Measurements from ENCODE around the gene RIPOR2.
A peak's percentile ranks its signal among the peaks of the same experiment; 100 is the strongest.
"Not testable (repeated sequence)": the region's sequence is repeated elsewhere in the genome, so short reads cannot be mapped to it uniquely, and the experiment has no call there.

The RIPOR2 gene

DNA sequence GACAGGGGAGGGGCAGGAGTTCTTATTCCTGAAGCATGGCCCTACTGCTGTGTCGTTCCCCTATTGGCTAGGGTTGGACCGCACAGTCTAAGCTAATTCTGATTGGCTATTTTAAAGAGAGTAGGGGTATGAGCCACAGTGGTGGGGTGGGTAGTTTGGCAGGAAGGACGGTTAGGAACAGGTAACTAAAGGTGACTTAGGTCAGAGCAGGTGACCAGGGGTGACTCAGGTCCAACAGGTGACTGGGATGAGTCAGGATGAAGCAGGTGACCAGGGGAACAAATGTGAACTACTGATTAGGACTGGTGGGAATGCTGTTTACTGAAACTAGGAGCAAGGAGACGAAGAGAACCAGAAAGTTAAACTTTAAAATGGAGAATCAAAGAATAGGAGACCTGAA, 58.0 kb downstream of the RIPOR2 start:
- not testable (repeated sequence) for DNase-seq (ENCODE audit: low read depth in 2 of 2)

- no peak for DNase-seq (ENCODE audit: low read depth in 2 of 2)
These were observed 59.0 kb downstream of the RIPOR2 start for GRCh38 chr6:24876499-24877465.

- DNase-seq (ENCODE audit: low read depth in 2 of 2), result no peak
These were observed 60.2 kb downstream of the RIPOR2 start for GRCh38 chr6:24875534-24875901.

GRCh38 chr6:24874776-24875533, 60.8 kb downstream of the RIPOR2 start:
- no peak for DNase-seq (ENCODE audit: low read depth in 2 of 2)

DNA sequence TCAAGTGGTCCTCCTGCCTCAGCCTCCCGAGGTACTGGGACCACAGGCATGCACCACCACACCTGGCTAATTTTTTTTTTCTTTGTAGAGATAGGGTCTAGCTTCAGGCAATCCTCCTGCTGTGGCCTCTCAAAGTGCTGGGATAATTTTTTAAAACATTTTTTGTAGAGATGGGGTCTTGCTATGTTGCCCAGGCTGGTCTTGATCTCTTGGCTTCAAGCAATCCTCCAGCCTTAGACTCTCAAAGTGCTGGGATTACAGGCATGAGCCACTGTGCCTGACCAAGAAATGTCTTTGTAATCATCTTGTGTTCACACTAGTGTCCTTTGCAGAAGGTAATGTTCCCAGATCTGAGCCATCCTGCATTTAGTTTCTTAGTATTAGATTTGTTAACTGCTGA, 61.6 kb downstream of the RIPOR2 start:
- DNase-seq (ENCODE audit: low read depth in 2 of 2), result no peak

DNA sequence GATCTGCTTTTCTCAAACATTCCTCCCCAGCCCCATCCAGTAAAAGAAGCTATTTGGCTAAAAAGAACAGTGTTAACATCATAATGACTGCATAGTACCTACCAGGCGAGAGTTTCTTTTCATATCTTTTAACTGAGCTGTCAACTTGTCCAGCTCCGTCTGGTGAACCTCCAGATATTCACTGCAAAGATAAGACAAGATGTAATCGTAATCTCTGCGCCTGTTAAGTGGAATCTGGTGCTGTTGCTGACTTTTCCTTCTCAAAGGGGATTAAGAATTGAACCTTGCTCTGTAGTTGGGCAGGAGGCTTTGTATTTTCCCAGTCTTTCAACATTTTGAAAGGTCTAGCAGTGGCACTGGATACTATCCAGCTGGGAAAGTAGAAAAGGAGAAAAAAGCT, 63.0 kb downstream of the RIPOR2 start:
- no peak for DNase-seq (ENCODE audit: low read depth in 2 of 2)

- no peak for DNase-seq (ENCODE audit: low read depth in 2 of 2)
These were observed 67.0 kb downstream of the RIPOR2 start for GRCh38 chr6:24868765-24869164.

DNA sequence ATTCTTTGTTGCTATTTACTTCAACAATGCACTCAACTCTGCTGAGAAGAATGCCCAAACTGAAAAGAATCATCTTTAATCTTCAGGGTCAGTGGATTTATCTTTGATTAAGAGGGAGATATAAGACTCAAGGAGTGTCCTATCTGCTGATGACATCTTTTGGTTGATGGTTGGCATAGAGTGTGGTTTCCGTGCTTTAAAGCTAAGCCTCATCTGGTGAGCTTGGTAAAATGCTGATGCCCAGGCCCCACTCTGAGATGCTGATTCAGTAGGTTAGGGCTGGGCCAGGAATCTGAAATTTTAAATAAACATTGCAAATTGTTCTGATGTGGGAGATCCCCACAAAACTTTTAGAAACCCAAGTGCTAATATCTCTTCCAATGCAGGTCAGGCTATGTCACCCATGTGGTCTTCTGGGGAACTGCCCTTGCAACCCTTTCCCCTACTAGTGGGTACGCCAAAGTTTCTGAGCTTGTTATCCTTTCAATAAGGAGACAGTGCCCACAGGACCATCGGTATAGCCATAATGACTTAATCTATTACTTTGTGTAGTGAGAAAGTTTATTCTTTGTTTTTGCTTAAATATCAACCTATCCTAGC, 68.6 kb downstream of the RIPOR2 start:
- no peak for DNase-seq (ENCODE audit: low read depth in 2 of 2)

GRCh38 chr6:24865161-24865560, 70.6 kb downstream of the RIPOR2 start:
- DNase-seq (ENCODE audit: low read depth in 2 of 2), result no peak

DNA sequence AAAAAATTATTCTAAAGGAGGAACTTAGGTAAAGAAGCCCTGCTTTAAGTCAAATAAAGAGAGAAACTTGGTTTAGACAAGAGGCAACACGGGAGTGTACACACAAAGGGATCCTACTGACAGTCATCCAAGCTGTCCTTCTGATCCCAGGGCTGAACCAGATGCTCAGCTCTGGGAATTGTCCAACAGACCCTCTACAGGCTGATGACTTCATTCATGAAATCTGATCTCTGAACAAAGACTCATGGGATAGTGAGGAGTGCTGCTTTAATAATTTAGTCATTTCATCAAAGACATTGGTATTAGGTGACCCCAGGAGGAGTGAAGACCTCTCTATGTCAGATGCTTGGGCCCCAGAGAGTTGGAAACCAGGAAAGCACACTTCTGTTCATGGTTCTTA, 71.4 kb downstream of the RIPOR2 start:
- DNase-seq (ENCODE audit: low read depth in 2 of 2), result no peak

GRCh38 chr6:24861934-24862333, 73.8 kb downstream of the RIPOR2 start:
- no peak for DNase-seq (ENCODE audit: low read depth in 2 of 2)

DNA sequence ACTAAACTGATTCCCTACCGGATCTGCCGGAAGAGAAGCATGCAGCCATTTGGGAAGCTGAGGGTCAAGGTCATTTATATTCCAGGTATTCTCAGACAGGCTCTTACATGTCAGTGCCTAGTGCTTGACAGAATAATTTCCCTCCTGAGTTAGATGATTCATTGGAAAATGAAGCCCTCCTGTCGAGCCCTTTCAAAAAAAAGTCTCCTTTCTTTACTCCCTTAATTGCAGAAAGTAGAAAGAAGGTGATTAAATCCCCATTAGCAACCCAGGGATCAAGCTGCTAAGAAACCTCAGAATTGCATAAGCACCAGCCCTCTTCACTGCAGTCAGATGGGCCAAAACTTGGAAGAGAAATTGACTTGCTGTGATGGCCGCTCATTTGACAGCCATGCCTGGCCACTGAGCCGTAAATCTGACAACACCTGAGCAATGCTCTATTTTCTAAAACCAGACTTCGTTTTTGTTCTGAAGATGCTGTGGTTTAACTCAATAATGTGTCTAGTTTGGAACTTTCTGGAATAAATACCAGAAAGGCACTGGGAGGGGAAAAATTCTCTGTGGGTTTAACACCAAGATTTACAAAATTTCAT, 76.1 kb downstream of the RIPOR2 start:
- DNase-seq (ENCODE audit: low read depth in 2 of 2), result no peak

GRCh38 chr6:24859132-24859531, 76.6 kb downstream of the RIPOR2 start:
- no peak for DNase-seq (ENCODE audit: low read depth in 2 of 2)

DNA sequence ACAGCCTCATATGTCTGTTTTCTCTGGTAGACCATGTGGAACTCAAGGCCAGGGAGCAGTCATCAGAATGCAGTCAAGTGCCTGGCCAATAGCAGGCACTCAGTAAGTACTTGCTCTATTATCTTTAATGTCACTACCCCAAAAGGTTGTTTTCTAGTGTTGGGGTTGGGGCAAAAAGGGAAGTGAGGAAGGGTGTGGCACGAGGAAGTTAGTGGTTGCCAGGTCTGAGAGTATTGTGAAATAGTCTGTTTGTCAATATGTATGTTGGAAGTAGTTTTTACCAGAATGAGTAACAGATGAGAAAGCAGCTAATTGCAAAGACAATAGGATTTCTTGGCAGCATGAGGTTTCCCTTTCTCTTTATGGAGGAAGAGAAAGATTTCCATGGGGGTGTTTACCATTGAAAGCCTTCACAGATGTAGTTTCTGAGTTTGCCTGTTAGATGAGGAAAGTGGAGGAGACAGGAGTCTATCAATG, 77.5 kb downstream of the RIPOR2 start:
- no peak for DNase-seq (ENCODE audit: low read depth in 2 of 2)

DNA sequence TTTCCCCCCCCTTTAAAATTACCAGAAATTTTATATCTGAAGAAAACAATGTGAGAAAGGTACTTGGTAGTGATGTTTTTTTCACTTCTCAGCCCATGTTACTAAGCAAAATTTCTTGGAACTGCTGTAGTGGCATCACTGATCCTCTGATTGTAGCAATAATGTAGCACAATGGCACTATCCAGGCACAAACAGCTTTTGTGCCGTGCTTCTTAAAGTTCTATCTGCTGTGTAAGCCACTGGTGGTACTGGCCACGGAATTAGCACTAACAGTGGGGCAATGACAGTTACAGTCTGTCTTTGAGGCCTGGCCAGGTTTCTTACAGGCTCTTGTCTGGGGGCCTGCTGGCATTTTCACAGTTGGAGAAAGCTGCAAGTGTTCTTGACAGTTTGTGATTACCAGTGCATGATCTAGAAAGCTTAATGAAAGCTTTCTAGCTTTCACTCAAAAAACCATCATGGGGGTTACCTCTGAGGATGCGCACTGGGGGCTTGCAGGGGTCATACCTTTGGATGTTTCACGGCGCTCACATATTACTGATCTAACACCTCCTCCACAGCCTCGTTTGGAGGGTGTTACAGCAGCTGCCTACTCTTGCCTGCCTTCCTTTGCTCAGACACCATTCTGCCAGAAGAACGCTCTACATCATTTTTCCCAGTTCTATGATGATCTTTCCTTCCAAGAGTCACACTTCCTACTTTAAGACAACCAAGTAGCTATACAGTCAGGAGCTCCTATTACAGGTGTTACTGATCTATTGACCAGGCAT, 78.7 kb downstream of the RIPOR2 start:
- no peak for DNase-seq (ENCODE audit: low read depth in 2 of 2)

- no peak for DNase-seq (ENCODE audit: low read depth in 2 of 2)
These were observed 79.5 kb downstream of the RIPOR2 start for GRCh38 chr6:24856246-24856599.

- peak; percentile 32 to 34 for DNase-seq (ENCODE audit: low read depth in 2 of 2)
These were observed 80.1 kb downstream of the RIPOR2 start for GRCh38 chr6:24855395-24856245.

GRCh38 chr6:24854077-24854666, 81.6 kb downstream of the RIPOR2 start:
- no peak for DNase-seq (ENCODE audit: low read depth in 2 of 2)

GRCh38 chr6:24851086-24851485, 84.7 kb downstream of the RIPOR2 start:
- DNase-seq (ENCODE audit: low read depth in 2 of 2), result no peak

DNA sequence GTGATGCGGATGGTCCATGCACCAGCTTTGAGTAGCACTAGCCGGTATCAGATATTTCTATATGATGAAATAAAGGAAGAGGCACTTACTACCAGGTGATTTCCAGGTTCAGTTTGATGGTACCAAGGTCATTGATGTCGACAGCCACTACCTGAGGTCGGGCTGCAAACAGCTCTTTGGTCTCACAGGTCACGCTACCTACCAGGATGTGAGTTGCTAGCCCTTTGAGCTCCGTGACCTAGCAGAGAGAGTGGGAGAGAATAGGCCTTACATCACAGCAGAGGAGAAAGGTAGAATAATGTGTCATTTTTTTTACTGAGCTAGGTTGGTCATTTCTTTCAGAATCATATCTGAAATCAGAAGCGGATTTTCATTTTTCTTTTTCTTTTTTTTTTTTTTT, 86.0 kb downstream of the RIPOR2 start:
- no peak for DNase-seq (ENCODE audit: low read depth in 2 of 2)

Data from stimulated activated CD8-positive, alpha-beta memory T cell treated with anti-CD3 and anti-CD28 coated beads, Interleukin-2, amount 100 ng/mL, for 1 hour (primary cell).